ENCODE data around the gene PYHIN1.

The PYHIN1 gene

DNA sequence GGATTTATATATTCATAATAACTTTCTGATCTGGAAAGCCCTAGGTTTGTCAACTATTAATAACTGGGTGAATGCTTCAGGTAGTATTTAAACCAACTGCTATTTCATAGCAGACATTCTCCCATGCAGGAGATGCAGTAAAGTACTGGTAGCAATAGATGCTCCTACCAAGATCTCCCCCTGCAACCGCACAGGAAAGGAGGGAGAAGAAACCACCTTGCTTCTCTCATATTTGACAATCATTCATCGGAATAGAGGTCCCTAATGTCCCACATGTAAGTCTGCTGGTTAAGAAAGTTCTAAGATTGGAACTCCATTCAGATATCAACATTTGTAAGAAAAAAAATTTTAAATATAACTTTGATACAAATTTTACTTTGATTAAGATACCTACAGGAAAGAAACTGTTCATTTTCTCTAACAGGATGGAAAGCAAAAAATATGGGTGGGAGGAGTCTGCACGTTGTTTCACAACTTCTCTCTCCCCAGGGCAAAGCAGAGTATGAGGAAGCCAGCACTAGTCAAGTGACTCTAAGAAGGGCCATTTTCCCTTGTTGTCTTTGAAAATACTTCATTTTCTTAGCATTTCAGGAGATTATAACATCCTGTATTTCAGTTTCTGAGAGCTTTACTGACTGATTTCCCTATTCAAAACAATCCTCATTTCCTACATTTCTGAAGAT lies at the start of gene PYHIN1:
PYHIN1 (plus strand) TSS at position 498 of the 683 bp plus-strand sequence. CDS start 5,359 bp downstream, outside the sequence.
- DNase-seq = no peak

DNA sequence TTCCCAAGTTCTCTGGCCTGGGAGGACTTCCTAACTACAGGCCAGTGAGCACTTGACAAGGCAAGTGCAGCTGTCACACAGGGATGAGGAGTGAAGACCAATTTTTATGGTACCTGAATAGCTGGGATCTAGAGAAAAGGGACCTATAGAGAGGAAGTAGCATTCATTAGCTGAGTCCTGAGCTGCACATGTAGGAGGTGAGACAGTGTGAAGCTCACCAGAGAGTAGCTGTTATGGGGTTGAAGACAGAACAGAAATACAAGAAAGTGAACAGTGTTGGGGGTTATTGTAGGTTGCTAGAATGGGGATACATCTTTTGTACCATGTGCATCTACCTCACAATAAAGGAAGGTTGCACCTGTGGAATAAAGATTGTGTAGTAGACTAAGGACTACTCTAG lies 37.7 kb upstream of the PYHIN1 start:
- DNase-seq = no peak

DNA sequence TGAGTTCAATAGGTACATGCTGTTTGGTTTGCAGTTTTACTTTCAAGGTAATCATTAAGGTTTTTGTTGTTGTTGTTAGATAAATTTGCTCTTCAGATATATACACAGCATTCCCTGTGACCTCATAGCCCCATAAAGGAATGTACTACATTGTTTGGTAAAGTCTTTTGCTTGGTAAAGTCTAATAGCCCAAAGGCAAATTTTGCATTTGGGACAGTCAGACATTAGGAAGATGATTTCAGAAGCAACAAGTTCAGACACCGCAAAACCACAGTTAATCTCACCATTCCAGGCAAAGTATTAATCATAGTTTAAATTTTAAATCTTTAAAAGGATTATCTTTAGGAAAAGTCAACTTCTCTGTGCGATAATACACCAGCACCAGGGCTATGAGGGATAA lies 32.6 kb upstream of the PYHIN1 start:
- DNase-seq = no peak

DNA sequence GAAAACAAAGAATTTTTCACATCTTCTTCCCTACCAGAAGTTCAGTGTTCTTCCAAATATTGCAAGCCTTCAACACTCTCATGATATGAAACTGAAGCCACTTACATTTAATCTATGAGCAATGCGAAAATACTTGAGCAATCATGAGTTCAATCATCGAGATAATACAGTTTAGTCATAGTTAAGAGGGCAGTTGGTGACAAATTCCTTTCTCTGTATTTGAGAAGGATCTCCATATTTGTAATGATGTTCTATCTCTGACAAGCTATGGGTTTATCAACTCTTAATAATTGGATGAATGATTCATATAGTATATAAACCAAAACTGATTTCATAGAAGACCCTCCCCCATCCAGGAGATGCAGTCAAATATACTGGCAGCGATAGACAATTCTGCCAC lies 29.7 kb upstream of the PYHIN1 start:
- no peak for DNase-seq

DNA sequence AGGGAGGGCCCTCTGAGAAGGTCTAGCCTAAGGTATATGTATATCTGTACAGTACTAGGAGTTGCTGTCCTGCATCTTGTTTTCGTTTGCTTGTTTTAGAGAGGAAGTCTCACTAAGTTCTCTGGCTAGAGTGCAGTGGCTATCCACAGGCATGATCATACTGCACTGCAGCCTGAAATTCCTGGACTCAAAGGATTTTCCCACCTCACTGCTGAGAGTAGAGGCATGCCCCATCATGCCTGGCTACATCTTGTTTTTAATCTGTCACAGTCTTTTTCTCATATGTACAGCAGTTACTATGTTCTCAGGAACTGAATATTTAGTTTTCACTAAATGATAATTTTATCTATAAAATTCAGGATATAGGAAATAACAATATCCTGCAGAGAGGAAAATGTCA lies 15.3 kb upstream of the PYHIN1 start:
- DNase-seq = no peak

DNA sequence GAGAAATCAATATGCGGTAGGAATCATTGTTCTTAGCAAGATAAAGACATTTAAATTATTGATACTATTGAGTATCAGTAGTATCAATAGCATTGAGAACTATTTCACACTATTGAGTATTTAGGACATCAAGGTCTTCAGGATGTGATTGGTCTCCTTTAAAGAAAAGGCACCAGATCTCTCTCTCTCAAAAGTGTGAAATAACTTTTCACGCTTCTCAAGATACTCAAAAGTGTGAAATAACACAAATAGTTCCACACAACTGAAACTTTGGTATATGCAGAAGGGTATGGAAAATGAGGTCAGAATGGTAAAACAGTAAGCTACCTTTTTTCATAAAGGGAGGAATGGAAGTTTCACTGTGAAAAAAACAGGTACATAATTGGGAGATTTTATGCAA lies 6.7 kb upstream of the PYHIN1 start:
- DNase-seq = no peak

DNA sequence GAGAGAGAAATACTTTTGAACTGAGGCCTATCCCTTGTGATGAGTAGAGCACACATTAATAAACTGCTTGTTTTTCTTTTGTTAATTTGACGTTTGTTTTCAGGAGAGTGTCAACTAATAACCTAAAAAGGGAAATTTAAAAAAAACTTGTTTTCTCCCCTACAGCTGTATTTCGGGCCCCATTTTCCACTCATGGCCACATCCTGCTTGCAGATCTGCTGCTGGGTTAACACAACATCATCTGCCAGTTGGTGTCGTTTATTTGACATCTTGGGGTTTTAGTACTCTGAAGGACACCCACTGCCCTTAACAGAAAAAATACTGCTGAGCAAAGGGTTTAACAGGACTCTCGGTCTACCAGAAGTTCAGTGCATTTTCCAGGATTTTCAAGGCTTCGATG lies 848 bp upstream of the PYHIN1 start:
- no peak for DNase-seq

DNA sequence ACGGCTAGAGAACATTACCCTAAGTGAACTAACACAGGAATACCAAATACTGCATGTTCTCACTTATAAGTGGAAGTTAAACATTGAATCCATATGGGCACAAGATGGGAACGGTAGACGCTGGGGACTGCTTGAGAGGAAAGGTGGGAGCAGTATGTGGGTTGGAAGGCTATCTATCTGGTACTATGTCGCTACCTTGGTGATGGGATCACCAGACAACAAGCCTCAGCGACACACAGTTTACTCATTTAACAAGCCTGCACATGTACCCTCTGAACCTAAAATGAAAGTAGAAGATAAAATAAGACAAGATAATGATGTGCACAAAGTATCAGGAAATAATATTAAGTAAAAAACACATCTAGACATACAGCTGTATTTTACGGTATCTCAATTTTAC lies 819 bp downstream of the PYHIN1 start:
- no peak for DNase-seq

DNA sequence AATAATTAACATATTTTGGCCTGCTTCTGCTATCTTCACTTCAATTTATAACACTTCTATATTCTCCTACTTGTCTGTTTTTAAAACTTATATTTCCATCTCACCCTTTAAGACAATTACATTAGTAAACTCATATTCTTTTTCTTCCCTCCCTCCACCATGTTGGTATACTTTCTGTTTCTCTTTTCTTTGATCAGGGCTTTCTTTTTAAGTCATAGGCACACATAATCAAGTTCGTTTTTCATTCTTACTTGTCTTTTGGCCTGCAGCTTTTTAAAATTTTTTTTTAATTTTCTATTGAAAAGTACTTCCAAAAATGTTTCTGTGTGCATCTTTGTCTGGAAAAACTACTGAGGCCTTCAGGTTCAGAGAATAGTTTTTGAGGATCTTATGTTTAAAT lies 2.3 kb downstream of the PYHIN1 start:
- DNase-seq = no peak

DNA sequence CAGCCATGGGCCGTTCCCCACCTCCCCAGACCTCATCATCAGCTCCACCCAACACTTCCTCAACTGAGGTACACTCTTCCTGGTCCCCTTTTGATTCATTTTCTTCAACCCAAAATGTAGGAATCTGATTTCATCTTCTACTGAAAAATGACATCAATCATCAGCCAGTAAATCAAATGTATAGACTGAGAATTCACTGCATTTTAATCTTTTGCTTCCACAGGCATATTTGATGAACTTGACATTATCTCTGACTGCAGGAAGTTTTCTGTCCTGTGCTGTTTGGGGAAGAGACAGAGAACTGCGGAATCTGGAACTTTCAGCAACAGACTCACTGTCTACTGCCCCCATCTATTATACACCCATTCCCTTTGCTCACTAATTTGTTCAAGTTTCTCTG lies 7.8 kb downstream of the PYHIN1 start:
- no peak for DNase-seq

DNA sequence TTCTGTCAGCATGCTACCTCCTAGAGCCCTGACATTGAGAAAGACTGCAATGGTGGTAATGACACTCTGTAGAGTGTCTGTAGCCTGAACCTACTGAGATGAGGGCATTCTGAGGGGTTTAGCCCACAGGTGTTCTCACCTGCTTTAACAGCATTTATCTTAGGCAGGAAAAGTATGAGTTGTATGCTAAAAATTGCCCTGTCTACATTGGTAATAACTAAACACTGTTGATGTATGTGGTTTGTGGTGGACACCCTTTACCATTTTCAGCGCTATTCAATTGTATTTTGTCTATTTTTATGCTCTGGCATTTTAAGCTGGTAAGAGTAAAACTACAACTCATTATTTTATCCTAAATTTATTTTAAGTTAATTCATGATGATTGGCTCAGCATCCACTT lies 10.0 kb downstream of the PYHIN1 start:
- no peak for DNase-seq

DNA sequence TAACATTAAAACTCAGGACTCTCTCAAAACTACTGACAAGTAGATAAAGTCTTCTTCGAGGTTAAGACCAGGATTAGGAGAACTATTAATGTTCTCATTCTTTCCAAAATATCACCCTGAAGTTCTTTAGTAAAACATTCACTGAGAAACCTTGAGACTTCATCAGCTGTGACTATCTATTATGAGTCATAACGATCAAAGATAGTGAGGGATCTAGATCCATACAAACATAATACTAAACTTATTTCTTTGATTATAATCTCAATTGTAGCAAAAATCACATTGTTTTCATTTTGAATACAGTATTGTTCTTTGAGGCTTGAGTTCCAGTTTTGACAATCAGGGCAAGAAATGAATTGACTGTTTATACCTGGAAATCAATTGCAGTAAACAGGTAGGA lies 11.1 kb downstream of the PYHIN1 start:
- no peak for DNase-seq

DNA sequence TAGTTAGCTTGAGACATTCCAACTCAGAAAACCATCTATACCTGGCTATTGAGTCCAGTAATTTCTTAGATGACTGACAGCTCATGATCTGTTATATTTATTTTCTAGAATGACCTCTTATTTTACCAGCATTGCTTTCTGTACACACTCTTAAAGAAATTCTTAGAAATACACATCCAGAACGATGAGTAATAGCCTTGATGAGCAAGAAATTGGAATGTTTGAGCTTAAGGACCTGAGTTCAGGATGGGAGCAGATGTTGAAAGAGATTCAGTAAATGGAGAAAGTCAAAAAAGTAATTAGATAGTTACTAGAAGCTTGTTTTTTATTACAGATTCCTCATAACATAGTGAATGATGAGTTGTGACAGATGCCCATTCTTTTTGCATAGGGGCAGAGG lies 11.7 kb downstream of the PYHIN1 start:
- DNase-seq = no peak

DNA sequence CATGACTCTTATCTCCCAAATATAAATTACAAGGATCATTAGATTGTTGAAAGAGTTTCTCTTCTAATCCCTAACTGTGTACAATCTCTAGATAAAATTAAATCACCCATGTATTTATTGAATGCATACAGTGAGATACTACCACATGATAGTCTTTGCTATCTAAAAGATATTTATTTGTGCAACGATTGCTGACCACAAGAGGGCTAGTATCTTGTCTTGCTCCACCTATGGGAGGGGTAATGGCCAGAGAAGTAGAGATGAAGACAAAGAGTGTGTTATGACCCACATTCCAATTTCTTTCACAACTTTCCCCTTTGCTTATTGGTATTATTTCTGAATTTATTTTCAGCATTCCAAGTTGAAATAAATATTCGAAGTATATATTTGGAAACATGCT lies 13.7 kb downstream of the PYHIN1 start:
- DNase-seq = no peak

DNA sequence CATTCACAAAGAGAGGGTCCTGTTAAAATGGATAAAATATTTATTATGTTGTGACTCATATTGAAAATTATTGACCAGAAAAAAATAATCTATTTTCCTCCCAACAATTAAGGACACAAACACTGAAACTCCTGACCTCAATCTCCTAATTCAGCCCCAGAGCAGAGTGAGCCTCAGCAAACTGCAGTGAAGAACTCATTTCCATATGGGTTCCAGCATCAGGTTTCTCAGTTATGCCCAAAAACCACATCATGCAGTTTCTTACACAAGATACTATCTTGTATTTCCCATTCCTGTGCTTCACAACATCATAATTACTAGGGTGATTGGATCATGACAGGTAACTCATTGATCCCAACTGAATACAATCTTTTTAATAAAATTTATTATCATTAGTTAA lies 15.4 kb downstream of the PYHIN1 start:
- no peak for DNase-seq

DNA sequence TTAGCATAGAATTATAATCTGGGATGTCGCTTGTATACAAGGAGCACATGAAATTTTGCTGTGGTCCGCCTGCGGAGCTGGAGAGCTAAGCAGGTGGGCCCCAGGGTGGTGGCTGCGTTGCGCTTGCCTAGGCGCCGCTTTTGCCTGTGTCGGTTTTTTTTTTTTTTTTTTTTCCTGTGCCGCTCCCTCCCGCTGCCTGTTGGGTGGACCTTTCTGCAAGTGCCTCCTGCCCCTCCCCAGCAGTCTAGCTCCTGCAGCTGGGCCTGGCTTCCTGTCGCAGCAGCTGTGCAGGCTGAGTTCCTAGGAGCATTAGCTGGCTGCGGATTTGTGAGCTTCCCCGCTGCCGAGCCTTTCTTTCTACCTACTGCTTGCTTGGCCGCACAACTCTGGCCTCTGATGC lies 20.6 kb downstream of the PYHIN1 start:
- no peak for DNase-seq

DNA sequence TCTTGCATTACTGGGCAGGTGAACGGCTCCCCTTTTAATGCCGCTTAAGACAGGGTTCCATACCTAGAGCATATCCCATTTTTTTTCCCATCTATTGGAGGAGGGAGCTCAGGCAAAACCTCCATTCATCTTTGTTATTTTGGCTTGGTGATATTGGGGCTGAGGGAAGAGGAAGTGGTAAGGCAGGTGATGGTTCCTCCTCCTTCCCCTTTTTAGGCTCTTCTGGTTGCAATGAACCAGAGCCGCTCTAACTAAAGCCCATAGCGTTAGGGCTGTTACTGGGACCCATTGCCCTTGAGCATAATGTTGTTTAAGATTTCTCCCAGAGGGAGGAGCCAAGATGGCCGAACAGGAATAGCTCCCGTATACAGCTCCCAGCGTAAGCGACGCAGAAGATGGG lies 21.1 kb downstream of the PYHIN1 start:
- DNase-seq = no peak

DNA sequence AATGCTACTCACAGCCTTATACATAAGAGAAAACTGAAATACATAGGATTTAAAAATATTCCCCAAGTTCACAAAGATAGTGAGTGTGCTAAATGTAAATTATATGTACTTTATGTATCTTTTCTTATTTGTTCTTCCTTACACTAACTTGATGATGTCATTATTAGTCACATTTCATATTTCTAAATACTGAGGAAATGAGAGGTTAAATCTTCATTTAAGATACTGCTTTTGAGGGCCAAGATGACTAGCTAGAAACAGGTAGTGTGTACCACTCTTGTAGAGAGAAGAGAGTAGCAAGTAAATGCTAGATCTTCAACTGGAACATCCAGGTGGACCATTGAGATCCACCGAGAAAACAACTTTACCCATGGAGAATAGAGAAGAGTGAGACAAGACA lies 29.8 kb downstream of the PYHIN1 start:
- no peak for DNase-seq

DNA sequence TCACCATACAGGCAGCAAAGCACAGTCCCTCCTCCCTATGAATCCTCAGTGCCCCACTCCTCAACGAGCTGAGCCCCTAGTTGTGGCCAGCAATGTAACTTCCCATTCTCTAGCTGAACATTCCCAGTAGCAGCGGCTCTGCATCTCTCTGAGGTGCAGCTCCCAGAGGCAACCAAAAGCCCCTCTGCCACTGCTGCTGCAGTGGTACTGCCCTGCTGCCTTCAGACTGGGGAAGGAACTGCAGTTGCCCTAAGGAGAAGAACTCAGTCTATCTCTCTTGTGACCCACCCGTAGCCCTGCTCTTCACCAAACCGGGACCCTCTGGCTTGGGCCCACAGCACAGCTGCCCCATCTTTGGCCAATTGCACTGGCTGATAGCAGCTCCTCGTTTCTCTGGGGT lies 31.6 kb downstream of the PYHIN1 start:
- DNase-seq = no peak

DNA sequence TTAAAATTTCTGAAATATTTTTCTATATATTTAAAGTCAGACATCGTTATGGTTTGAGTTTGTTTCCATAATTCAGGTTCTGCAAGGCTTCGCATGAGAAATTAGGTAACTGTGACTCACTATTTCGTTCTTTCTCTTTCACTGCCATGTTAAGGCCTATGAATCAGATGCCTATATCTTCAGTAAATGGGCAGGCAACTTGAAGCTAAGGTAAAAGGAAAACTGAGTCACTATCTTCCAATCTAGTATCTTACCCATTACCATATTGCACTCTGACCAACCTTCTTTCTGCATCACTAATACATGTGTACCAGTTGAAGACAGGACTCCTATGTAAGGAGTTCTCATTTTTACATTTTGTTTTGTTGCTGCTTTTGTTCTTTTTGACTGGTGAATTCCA lies 37.8 kb downstream of the PYHIN1 start:
- DNase-seq = no peak

DNA sequence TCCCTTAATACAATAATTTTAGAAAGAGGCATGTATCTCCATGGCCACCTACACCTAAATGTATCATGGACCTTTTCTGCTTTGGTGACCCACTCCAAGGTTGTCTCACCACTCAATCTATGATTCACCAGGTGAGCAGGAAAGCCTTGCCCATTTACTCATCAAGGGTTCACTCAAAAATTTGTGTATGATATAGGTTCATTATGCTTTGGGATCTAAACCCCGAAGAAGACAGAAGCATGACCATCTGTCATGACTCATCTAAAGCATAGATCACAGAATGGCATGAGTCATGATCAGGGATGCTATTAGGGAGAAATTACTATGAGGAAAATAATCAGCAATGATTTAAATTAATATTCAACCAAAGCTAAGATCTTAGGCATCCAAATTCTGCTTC lies 38.5 kb downstream of the PYHIN1 start:
- DNase-seq = no peak

DNA sequence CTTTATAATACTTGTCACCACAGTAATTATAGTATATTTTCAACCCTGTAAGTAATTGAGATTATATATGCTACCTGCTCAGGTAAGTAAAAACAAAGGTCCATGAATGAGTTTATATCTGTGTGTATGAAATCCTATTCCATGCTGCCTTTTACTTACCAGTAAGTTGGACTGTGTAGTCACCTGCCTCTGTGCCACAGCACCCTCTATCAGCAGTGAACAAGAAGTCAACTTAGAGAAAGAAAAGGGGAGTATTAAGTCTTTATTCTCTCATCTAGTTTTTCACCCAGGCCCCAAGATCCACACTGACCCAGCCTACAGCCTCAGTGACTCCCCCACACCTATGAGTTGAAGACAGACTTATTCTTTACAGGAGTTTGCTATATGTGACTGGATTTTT lies 41.5 kb downstream of the PYHIN1 start:
- DNase-seq = no peak

DNA sequence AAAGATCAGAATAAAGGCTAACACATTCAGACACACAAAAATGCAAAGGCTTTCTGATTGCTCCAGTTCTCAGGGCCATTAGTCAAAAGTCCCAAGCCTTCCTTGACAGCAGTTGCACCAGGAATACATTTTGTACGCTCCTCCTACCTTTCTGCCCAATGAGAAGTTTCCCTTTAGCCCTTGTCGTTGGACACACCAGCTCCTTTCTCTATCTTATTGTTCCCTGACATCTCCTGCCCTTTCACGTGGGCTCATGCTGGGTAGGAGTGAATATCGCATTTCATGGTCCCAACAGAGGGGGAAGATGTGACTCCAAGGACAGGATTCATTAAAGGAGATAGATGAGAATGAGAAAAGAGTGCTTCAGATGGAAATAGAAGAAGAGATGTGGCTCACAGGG lies 44.9 kb downstream of the PYHIN1 start:
- no peak for DNase-seq

DNA sequence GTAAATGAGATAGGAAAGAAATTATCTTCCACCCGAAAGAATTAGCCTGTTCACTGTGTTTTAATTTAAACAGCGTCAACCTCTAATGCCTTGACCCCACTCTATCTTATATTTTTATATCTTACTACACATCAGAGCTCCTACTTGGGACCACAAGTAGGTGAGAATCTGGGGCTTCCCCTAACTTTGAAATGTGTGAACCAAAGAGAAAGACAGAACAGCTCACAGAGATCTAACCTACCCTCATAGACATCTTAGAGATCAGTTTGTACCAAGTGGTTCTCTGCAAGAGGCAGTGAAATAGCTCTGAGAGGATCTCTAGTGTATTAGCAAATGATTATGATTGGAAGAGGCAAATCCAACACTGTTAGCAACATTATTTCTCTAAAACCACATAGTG lies 47.4 kb downstream of the PYHIN1 start:
- DNase-seq = no peak

DNA sequence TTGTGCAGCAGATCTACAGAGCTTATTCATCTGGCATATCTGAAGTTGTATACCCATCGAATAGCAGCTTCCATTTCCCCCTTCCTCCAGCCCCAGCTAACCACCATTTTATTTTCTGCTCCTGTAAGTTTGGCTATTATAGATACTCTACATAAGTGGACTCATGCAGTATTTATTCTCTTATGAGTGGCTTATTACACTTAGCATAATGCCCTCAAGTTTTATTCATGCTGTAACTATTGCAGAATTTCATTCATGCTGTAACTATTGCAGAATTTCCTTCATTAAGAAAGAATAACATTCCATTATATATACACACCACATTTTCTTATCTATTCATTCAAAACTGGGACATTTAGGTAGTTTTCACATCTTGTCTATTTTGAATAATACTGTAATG lies 47.9 kb downstream of the PYHIN1 start:
- no peak for DNase-seq

DNA sequence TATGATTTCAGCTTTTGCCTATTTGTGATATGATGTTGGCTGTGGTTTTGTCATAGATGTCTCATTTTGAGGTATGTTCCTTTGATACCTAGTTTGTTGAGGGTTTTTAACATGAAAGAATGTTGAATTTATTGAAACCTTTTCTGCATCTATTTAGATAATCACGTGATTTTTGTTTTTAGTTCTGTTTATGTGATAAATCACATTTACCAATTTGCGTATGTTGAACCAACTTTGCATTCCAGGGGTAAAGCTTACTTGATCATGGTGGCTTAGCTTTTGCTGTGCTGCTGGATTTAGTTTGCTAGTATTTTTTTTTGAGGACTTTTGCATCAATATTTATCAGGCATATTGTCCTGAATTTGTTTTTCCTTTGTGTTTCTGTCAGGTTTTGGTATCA lies 51.9 kb downstream of the PYHIN1 start:
- no peak for DNase-seq
